ENCODE measurements around the gene NF1. TPM values are rescaled to one million over a fixed set of nuclear protein-coding genes. Genes with fewer than 3 reads are reported as not detected.

Gene NF1
- total RNA-seq, 2 experiments from 2014 or later: 15.5 to 18.7 TPM

- H3K4me1 ChIP-seq (ENCODE audit: insufficient read depth, low read length): peaks cover 20% of the 10 kb centered on the region
- H3K36me3 ChIP-seq (ENCODE audit: insufficient read depth, low read length): peaks cover 48% of the 10 kb centered on the region
- CTCF ChIA-PET: interaction anchor here (2.2 kb wide), 1 partner anchor 42 kb away, joined by 7 read pairs; no protein-coding TSS in a partner anchor
- POLR2A ChIA-PET: interaction anchor here (1.4 to 9.9 kb wide), 2 partner anchors 9 to 15 kb away, joined by 8 to 157 read pairs; partner anchors contain the start of gene EVI2A
- no peaks in the 10 kb centered on the region for H3K27me3 ChIP-seq (ENCODE audit: control insufficient read depth in 1 of 2, insufficient read depth in 2 of 2, low read length in 2 of 2)
- TF ChIP-seq CTCF (IDR thresholded peaks at IDR 0.05): no peak
- Mint-ChIP-seq H3K9me3 (peaks cover 9% of the 10 kb centered on the region), H3K4me3 (peak overlapping the region; percentile 92), H3K27ac (peak overlapping the region; percentile 97), H3K4me1 (ENCODE audit: low read depth) (peaks cover 72% of the 10 kb centered on the region), H3K36me3 (ENCODE audit: low read depth) (peaks cover 72% of the 10 kb centered on the region), H3K27me3 (no peaks in the 10 kb centered on the region)
- peak overlapping the region; percentile 67 for H3K4me3 ChIP-seq (ENCODE audit: low read length)
- ATAC-seq (ENCODE audit: poor library complexity) (no peak), DNase-seq (no peak)
- peaks cover 0 to 2% of the 10 kb centered on the region in 2 experiments for H3K9me3 ChIP-seq (ENCODE audit: control insufficient read depth in 1 of 2, insufficient read depth in 1 of 2, low read length in 2 of 2)
- H3K27ac ChIP-seq (ENCODE audit: low read depth in 1 of 2, low read length in 2 of 2): peak overlapping the region; percentile 74 to 93
- intact Hi-C loops (cut with DNase I, micrococcal nuclease): loop anchor here (2.0 to 5.0 kb wide), 2 partner anchors 13 to 65 kb away; partner anchors contain the start of gene EVI2A (in 1 of the 2)
Measured at GRCh38 chr17:31307640-31308039, 212.9 kb downstream of the NF1 start.

GRCh38 chr17:31308372-31309334 is 213.9 kb downstream of the NF1 start:
- peak overlapping the region; percentile 92 for H3K4me3 Mint-ChIP-seq
- H3K4me3 ChIP-seq (ENCODE audit: low read length): peak overlapping the region; percentile 67

More at GRCh38 chr17:31308372-31309334, 213.9 kb downstream of the NF1 start:
- CTCF ChIA-PET: interaction anchor here (1.7 kb wide), 1 partner anchor 10 kb away, joined by 7 read pairs; no protein-coding TSS in a partner anchor
- Mint-ChIP-seq H3K27ac (peak overlapping the region; percentile 97), H3K36me3 (ENCODE audit: low read depth) (peaks cover 66% of the 10 kb centered on the region), H3K9me3 (peaks cover 9% of the 10 kb centered on the region), H3K4me1 (ENCODE audit: low read depth) (peaks cover 66% of the 10 kb centered on the region), H3K27me3 (no peaks in the 10 kb centered on the region)
- Histone ChIP-seq H3K36me3 (ENCODE audit: insufficient read depth, low read length) (peaks cover 38% of the 10 kb centered on the region), H3K4me1 (ENCODE audit: insufficient read depth, low read length) (peaks cover 20% of the 10 kb centered on the region), H3K27ac (ENCODE audit: low read depth in 1 of 2, low read length in 2 of 2) (peak overlapping the region; percentile 74 to 93), H3K27me3 (ENCODE audit: control insufficient read depth in 1 of 2, insufficient read depth in 2 of 2, low read length in 2 of 2) (no peaks in the 10 kb centered on the region), H3K9me3 (ENCODE audit: control insufficient read depth in 1 of 2, insufficient read depth in 1 of 2, low read length in 2 of 2) (no peaks in the 10 kb centered on the region)
- intact Hi-C loops (cut with DNase I, micrococcal nuclease): loop anchor here in 1 of 2 experiments (5.0 kb wide), 1 partner anchor 64 kb away; no protein-coding TSS in a partner anchor
- DNase-seq (peak in 2 of 14 experiments; percentile 66 to 68), ATAC-seq (ENCODE audit: poor library complexity) (no peak)
- no peak for TF ChIP-seq CTCF (IDR thresholded peaks at IDR 0.05)
- POLR2A ChIA-PET: interaction anchor here (0.7 to 9.9 kb wide), 4 partner anchors 14 to 338 kb away, joined by 3 to 157 read pairs (median 6); partner anchors contain the start of genes EVI2A and RNF135

Measured in CD4-positive, alpha-beta T cell (primary cell).